Umbilical cord (tissue), 2 donors: ENCODE data around the gene TMEM170A. TPM values are rescaled to one million over a fixed set of nuclear protein-coding genes. Genes with fewer than 3 reads are reported as not detected.
"Not testable (repeated sequence)": the region's sequence is repeated elsewhere in the genome, so short reads cannot be mapped to it uniquely, and the experiment has no call there.

Experiments used
- DNase-seq: peaks from one replicate; pipeline ENCODE4 v3.0.0-alpha.2; 2015; ENCODE audit warnings: low spot score
- total RNA-seq: library from RNA; depleted of rRNA; stranded (reverse); fragments of >200 nt; gene quantifications from one replicate; pipeline ENCODE4 v1.2.3, GENCODE V29; 2014; ENCODE audit warnings: low replicate concordance; ENCODE audit not compliant: insufficient read depth

The TMEM170A gene
- total RNA-seq, 1 donor from 2014 or later = 12.3 TPM

- DNase-seq = peak; percentile 21
Measured at GRCh38 chr16:75455677-75456076, 8.8 kb downstream of the TMEM170A start.

DNA sequence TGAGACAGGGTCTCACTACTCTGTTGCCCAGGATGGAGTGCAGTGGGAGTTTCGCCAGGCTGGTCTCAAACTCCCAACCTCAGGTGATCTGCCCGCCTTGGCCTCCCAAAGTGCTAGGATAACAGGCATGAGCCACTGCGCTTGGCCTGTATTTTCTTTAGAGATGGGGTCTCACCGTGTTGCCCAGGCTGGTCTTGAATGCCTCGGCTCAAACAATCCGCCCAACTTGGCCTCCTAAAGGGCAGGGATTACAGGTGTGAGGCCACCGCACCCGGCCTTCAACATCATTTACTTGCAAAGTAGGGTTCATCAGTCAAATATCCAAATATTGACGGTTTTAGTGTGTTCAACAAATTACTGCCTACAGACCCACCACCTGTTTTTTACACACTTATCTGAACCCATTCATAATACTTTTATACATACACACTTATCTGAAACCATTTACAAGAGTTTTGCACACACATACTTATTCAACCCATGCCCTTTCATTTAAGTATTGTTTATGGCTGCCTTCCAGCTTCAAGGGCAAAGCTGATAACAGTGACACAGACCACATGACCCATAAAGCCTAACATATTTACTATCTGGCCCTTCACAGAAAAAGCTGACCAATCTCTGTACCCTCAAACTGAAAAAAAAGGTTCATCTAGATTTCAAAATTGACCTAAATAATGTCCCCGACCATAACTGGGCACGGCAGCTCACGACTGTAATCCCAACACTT, 11.9 kb downstream of the TMEM170A start:
- DNase-seq = peak; percentile 24

GRCh38 chr16:75446416-75446815, 18.1 kb downstream of the TMEM170A start:
- DNase-seq = no peak

- DNase-seq = no peak
Measured at GRCh38 chr16:75445298-75445697, 19.2 kb downstream of the TMEM170A start.

- no peak for DNase-seq
Measured at GRCh38 chr16:75443298-75443697, 21.2 kb downstream of the TMEM170A start.

- DNase-seq = peak; percentile 93
Measured at GRCh38 chr16:75433732-75434413, 30.6 kb downstream of the TMEM170A start.

DNA sequence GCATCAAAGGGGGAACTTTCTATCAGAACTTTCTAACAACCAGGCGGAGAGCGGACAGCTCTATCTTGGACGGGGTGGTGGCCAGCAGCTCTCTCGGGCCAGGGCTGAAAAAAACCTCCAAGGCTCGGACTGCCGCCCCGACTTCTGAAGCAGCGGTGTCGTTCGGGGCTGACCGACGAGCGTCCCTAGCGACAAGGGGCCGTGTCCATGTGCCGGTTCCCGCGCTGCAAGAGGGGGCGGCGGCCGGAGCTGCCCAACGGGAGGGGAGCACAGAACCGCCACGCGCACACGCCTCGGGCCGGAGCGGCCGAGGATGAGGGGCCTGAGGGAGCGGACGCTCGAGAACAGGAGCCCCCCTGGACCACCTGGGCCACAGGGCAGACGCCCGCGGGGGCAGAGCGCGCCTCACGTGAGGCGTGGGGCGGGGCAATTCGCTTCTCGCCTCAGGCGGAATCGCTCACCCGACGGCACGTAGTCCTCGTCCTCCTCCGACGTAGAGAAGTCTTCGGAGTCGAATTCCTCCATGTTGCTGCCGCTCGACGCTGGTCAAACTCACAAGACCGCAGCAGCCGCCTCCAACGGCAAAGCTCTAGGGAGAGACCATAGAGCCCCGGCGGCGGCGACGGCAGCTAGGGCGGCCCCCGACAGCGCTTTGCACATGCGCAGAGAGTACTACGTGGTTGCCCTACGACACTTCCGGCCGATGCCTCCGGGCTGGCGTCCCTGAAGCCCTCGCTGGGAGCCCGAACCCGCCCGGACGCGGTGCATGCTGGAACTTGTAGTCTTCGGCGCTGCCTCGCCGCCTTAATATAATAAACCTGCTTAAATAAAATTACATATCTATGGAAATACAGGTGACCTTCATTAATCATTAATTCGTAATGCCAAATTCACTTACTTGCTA, 31.4 kb downstream of the TMEM170A start, which contains the start of gene CFDP1:
Gene CFDP1 (minus strand): TSS at position 676 of the 904 bp plus-strand sequence. CDS start 151 bp downstream, at position 525.
- peak; percentile 98 for DNase-seq

DNA sequence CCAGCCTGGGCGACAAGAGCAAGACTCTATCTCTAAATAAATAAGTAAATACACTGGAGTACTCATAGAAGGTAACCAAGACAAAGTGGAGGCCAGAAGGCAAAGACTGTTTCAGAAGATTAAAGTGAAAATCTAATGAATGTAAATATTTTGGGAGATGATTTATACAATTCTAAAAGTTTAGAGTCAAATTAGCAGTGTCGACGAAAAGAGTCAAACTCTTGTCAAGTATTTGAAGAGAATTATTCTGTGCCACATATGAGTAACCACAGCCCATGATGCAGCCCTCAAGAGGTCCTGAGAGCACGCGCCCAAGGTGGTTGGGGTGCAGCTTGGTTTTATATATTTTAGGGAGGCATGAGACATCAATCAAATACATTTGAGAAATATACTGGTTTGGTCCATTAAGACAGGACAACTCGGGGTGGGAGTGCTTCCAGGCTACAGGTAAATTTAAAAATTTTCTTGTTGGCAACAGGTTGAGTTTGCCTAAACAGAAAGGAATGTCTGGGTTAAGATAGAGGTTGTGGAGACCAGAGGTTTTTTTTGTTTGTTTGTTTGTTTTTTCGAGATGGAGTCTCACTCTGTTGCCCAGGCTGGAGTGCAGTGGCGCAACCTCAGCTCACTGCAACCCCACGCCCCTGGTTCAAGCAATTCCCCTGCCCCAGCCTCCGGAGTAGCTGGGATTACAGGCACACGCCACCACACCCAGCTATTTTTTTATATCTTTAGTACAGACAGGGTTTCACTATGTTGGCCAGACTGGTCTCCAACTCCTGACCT, 34.7 kb downstream of the TMEM170A start:
- no peak for DNase-seq

- DNase-seq = not testable (repeated sequence)
Measured at GRCh38 chr16:75426524-75426923, 38.0 kb downstream of the TMEM170A start.

DNA sequence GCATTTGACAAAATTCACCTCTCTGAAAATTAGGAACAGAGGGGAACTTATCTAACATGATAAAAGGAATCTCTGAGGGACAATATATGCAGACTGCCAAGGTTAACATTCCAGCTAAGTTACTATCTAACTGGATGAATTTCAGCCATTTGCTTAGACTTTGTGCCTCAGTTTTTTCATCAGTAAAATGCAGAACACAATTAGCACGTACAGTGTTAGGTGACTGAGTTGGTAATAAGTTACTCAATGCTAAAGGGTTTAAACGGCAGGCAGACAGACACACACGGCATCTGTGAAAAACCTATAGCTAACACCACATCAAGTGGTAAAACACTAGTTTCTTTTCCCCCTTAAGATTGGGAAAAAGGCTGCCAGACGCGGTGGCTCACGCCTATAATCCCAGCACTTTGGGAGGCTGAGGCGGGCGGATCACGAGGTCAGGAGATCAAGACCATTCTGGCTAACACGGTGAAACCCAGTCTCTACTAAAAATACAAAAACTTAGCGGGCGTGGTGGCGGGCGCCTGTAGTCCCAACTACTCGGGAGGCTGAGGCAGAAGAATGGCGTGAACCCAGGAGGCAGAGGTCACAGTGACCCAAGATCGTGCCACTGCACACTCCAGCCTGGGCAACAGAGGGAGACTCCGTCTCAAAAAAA, 40.3 kb downstream of the TMEM170A start:
- peak; percentile 7 for DNase-seq

- DNase-seq = no peak
Measured at GRCh38 chr16:75423723-75424104, 40.8 kb downstream of the TMEM170A start.

DNA sequence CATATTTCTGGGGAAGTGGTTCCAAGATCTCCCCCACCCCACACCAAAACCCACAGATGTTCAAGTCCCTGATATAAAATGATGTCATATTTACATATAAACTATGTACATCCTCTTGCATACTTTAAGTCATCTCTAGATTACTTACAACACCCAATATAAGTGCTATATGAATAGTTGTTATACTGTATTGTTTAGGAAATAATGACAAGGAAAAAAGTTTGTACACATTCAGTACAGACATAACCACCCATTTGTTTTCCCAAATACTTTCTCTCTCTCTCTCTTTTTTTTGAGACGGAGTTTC, 42.7 kb downstream of the TMEM170A start:
- no peak for DNase-seq

DNA sequence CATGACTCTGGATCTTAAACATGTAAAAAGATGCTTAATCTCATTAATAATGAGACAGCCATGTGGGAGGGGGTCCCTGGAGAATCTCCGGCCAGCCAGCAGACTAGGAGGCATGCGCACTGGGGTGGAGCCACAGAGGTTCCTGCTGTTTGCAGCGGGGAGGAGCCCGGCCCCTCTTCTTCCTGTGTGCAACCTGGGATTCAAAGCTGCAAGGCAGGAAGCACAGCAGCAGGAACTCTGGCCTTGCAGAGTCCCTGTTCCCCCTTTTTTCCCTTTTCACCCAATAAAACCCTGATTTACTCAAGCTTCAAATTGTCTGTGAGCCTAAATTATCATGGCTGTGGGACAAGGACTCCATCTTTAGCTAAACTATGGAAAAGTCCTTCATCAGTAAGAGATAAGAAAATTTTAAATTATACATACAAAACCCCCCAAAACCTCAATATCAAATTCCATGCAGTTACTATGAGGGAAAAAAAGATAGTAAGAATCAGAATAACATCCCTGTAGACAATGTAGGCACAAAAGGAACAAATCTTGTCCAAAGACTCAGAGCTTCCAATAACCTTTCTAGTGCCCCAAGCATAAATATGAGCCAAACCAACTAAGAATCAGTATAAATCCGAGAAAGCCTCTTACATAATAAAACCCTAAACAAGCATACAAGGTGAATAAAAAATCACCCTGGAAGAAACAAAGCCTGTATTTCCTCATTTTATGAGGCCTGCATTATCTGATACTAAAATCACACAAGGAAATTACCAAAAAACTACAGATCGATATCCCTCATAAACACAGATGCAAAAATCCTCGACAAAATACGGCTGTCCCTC, 43.3 kb downstream of the TMEM170A start:
- DNase-seq = peak; percentile 73

DNA sequence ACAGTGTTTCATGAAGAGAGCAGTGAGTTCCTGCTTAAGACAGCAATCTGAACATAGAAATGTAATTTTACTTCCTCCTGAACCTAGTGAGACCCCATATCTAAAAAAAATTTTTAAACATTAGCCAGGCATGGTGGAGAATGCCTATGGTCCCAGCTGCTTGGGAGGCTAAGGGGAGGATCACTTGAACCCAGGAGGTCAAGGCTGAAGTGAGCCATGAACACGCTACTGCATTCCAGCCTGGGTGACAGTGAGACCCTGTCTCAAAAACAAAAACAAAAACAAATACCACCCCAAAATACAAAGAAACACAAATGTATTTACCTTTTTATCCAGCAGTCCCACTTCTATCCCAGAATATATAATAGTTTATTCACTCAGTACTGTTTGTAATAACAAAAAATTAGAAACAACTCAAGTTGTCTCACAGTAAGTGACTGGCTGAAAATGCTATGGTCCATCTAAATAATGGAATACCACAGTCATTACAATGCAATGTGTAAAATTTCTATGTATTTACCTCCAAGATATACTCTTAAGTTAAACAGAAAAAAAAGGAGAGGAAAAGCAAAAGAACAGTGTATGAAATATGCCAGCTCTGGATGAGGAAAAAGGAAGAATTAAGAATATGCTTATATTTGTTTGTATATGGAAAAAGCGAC, 47.5 kb downstream of the TMEM170A start:
- DNase-seq = no peak

GRCh38 chr16:75415169-75415905, 49.2 kb downstream of the TMEM170A start:
- no peak for DNase-seq

- DNase-seq = no peak
Measured at GRCh38 chr16:75413951-75414350, 50.5 kb downstream of the TMEM170A start.

- DNase-seq = no peak
Measured at GRCh38 chr16:75406943-75407342, 57.5 kb downstream of the TMEM170A start.

- peak; percentile 46 for DNase-seq
Measured at GRCh38 chr16:75402821-75403475, 61.5 kb downstream of the TMEM170A start.
